ENCODE measurements around the gene CHST8.

GRCh38 chr19:33603377-33603776 lies 18.4 kb upstream of the CHST8 start:
- TF ChIP-seq CTCF (conservative IDR thresholded peaks at IDR 0.05 in 1 of 2, IDR thresholded peaks at IDR 0.05 in 1 of 2; ENCODE audit: extremely low read depth in 1 of 2, insufficient read depth in 1 of 2, low read depth in 1 of 2, low read length in 2 of 2) (no peak), EZH2 (IDR thresholded peaks at IDR 0.05; ENCODE audit: borderline replicate concordance, low read length) (no peak)

Data from mammary epithelial cell (primary cell).